ENCODE data around the gene TERT.
"Not testable (repeated sequence)": the region's sequence is repeated elsewhere in the genome, so short reads cannot be mapped to it uniquely, and the experiment has no call there.

Gene TERT

GRCh38 chr5:1293416-1294205 is 1.3 kb downstream of the TERT start:
- no peak for DNase-seq

- no peak for DNase-seq
Observed at GRCh38 chr5:1292846-1293415, 1.9 kb downstream of the TERT start.

GRCh38 chr5:1292139-1292538 is 2.7 kb downstream of the TERT start:
- DNase-seq: no peak

- no peak for DNase-seq
Observed at GRCh38 chr5:1291611-1292080, 3.2 kb downstream of the TERT start.

GRCh38 chr5:1290956-1291355 is 3.9 kb downstream of the TERT start:
- not testable (repeated sequence) for DNase-seq

- not testable (repeated sequence) for DNase-seq
Observed at GRCh38 chr5:1289559-1289958, 5.3 kb downstream of the TERT start.

GRCh38 chr5:1288439-1289335 is 6.2 kb downstream of the TERT start:
- DNase-seq: no peak

- no peak for DNase-seq
Observed at GRCh38 chr5:1285883-1286291, 9.0 kb downstream of the TERT start.

GRCh38 chr5:1285141-1285540 is 9.7 kb downstream of the TERT start:
- no peak for DNase-seq

- not testable (repeated sequence) for DNase-seq
Observed at GRCh38 chr5:1284336-1284970, 10.4 kb downstream of the TERT start.

- DNase-seq: not testable (repeated sequence)
Observed at GRCh38 chr5:1283729-1284041, 11.2 kb downstream of the TERT start.

- DNase-seq: not testable (repeated sequence)
Observed at GRCh38 chr5:1282993-1283728, 11.7 kb downstream of the TERT start.

GRCh38 chr5:1282131-1282992 is 12.5 kb downstream of the TERT start:
- no peak for DNase-seq

- DNase-seq: no peak
Observed at GRCh38 chr5:1281038-1281882, 13.6 kb downstream of the TERT start.

- DNase-seq: no peak
Observed at GRCh38 chr5:1280177-1281037, 14.5 kb downstream of the TERT start.

GRCh38 chr5:1279443-1280151 is 15.3 kb downstream of the TERT start:
- no peak for DNase-seq

GRCh38 chr5:1278656-1279442 is 16.0 kb downstream of the TERT start:
- DNase-seq: no peak

- no peak for DNase-seq
Observed at GRCh38 chr5:1278216-1278615, 16.7 kb downstream of the TERT start.

Measured in stimulated activated CD4-positive, alpha-beta T cell treated with anti-CD3 and anti-CD28 coated beads, Interleukin-1b, Interleukin-23, amount 100 ng/mL, for 48 hours (primary cell).